HG03095 (cell line): Measurements from ENCODE around the gene SNRPB2.
A peak's percentile ranks its signal among the peaks of the same experiment; 100 is the strongest.

ENCODE experiments used
- ATAC-seq: cut with Tn5 transposase; IDR thresholded peaks from one replicate; pipeline ENCODE4 v1.9.1; 2021; ENCODE audit warnings: moderate library complexity; ENCODE audit not compliant: unreplicated experiment

SNRPB2 gene

GRCh38 chr20:16729565-16730460 lies at the start of gene SNRPB2:
TSS of gene SNRPB2 (plus strand) at chr20:16730026. CDS start at chr20:16731703, 1,677 bp downstream.
- ATAC-seq = peak; percentile 99

GRCh38 chr20:16684416-16684815 lies 45.4 kb upstream of the SNRPB2 start:
- no peak for ATAC-seq

DNA sequence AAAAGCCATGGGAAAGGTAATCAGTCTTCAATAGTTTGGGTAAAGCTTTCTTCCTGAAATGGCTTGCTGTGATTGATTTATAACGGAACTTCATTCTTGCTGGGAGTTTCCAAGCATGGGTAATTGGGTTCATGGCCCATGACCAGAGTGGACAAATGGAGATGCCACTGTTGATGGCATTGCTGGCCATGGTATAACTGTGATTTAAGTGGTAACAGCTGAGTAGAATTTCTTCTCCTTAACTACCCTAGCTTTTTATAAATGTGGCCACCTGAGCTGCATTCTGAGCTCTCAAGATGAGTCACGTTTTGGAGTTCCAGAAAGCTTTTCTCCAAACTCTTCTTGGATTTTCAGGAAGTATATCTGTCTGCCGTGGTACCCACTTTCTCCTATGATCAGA lies 39.9 kb upstream of the SNRPB2 start:
- no peak for ATAC-seq

DNA sequence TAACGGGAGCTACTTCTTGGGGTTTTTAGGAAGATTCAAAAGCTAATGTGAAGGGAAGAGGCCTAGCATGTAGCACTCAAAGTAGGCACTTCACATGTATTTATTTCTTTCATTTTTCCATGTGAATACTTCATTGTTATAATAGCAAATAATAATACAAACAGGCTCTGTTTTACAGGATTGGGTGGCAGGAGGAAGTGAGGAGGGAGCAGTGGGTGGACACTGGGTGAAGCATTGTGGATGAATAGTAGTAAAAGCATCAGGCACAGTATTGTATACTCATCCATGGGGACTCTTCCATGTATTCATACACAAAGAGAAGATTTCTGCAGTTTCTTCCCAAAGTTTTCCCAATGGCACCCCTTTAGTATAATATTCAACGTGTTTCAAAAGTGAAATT lies 38.4 kb upstream of the SNRPB2 start:
- no peak for ATAC-seq

DNA sequence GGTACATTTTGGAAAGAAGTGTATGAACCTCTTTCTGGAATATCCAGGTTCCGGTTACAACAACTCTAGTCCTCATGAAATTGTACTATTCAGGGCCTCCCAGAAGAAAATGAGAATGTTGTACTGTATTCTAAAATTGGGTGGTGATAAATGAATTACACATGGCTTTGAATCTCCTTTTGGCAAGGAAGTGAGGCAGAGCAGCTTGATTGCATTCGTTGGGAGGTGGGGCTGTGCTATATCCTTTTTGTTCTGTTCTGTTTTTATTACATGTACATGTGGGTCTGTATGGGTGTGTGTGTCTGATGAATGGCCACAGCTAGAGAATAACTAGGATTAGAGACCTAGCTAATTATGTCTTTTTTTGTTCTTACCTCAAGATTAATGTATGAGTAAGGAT lies 37.8 kb upstream of the SNRPB2 start:
- ATAC-seq = no peak

GRCh38 chr20:16692442-16692841 lies 37.4 kb upstream of the SNRPB2 start:
- no peak for ATAC-seq

DNA sequence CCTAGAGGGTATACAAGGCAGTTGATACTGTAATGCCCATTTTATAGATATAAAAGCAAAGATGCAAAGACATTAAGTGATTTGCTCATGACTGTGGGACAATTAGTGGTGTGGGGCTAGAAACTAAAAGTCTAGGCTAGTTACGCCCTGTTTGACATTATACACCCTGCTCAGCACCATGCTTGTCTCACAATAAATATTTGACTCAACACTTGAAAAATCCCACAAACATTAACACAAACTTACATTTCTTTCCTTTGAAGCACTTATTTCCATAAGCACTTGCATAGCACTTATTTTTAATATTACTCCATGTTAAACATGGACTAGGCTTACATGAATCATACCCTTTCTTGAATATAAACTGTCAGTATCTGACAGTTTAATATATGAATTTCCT lies 36.5 kb upstream of the SNRPB2 start:
- no peak for ATAC-seq

DNA sequence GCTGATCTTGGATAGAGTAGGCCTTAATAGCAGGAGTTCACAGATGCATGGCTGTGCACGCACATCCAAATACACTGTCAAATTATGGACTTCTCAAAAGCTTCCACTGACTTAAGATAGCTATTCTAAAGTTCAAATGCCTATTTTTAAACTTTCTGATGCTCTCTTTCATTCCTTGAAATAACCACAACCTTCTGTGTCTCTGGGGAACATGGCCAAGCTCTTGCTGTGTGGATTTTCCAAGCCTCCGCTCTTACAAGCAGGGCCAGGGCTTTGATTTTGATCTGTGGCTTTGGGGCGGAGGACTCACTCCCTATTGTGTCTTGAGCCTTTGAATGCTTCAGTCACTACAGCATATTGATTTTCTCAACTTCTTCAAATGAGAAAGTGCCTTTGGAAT lies 35.7 kb upstream of the SNRPB2 start:
- ATAC-seq = no peak

DNA sequence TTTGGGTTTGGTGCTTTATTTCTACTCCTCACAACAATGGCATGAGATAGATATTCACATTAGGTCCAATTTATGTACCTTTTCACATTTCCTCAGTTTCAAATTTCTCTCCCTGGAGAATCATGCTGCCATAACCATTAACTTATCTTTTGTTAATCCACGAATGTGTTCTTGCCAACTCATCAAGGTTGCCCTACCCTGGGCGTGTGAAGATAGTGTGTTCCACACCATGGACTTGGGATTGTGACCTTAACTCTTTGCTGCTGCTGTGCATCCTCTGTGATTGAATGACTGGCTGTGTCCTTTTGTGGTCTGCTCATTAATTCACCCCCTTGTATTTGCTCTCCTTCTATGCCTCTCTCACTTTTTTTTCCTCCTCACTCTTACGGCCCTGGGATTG lies 34.2 kb upstream of the SNRPB2 start:
- no peak for ATAC-seq

- ATAC-seq = no peak
Observed at GRCh38 chr20:16699293-16699692, 30.5 kb upstream of the SNRPB2 start.

- no peak for ATAC-seq
Observed at GRCh38 chr20:16701296-16701695, 28.5 kb upstream of the SNRPB2 start.

DNA sequence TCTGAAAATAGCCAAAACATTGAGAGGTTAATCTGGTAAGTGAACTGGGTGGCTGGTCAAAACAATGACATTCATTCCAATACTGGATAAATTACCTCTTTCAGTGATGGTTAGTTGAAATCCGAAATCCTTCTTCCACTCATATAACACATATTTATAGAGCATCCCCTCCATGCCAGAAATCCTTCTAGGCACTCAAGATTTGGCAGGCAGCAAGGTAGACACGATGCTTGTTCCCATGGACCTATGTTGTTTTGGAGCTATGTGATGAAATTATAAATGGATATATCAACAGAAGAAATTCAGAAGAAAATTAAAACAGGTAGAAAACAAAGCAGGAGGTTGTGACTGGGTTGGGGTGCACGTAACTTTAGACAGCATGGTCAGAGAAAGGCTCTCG lies 26.3 kb upstream of the SNRPB2 start:
- no peak for ATAC-seq

- peak; percentile 65 for ATAC-seq
Observed at GRCh38 chr20:16707674-16708073, 22.2 kb upstream of the SNRPB2 start.

DNA sequence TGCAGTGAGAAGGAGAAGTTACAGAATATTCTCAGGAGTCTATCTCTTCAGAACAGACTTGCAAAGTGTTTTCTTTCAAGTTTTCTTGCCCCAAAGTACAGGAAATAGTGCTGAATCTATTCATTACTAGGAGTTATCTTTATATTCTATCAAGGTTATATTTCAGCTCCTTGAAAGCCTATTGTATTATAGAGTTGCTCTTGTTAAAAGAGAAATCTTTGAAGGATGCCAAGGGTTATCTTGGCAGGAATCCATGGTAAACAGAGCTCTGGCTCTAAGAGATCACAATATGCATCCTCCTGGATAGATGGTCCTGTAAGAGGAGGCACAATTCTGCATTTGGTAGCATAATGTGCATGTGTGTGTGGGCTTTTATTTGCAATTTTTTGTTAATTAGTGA lies 21.2 kb upstream of the SNRPB2 start:
- no peak for ATAC-seq

DNA sequence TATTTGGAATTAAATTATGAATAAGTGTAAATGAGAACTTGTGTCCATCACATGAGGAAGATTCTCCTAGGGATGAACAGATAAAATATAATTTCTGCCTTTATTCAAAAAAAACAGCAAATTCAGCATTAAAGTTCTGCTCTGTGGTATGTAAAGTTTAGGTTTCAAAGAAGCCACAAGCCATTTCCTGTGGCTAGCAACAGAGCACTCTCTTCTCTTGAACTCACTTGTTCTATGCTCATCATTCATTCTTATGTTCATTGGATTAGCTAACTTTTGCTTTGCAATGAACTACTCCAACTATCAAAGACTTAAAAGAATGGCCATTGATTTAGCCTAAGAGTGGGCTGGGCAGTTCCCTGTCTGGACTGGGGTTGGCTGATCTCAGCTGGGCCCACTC lies 20.8 kb upstream of the SNRPB2 start:
- peak; percentile 85 for ATAC-seq

DNA sequence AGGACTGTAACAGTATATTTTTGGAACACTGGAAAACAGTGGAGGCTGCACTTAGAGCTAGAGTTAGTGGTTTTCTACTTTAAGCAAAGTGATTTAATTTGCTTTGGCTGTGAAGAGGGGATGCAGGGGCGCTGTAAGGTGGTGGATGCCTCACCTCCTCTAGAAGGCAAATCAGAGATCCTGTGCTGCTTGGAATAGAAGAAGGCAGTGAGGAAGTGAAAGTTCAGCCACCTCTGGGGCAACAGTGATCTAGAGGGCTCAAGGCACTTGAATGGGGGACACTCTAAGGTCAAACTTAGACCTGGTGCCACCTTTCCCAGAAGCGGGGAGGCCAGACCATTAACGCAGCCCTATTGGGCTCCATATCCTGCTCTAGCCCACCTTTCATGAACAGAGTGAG lies 19.0 kb upstream of the SNRPB2 start:
- ATAC-seq = no peak

- ATAC-seq = no peak
Observed at GRCh38 chr20:16711661-16712258, 18.1 kb upstream of the SNRPB2 start.

DNA sequence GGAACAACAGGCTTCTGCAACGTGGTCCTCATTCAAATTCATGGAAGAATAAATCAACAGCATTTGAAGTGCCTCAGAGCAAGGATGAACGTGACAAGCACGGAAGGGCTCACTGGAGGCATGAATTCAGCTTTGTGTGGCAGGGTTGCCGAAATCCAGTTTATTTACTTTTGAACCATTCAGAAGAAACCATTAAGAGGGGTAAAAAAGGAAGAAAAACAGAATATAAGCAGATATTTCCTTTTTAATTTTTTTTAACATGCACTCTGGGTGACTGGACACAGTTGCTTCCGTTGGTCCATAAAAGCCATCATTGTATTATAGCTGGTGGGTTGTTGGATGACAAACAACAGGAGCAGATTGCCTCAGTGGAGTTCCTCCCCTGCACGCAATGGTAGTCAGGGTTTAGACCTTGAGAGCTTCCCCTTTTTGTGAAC lies 17.3 kb upstream of the SNRPB2 start:
- no peak for ATAC-seq

DNA sequence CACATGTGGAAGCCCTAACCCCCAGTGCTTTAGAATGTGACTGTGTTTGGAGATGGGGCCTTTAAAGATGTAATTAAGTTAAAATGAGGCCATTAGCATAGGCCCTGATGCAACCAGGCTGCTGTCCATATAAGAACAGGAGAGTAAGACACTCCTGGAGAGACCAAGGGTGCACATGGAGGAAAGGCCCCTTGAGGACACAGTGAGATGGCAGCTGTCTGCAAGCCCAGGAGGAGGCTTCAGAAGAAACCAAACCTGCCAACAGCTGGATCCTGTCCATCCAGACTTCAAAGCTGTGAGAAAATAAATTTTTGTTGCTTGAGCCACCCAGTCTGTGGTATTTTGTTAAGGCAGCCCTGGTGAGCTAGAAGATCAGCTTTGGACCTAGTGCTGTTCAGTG lies 16.8 kb upstream of the SNRPB2 start:
- ATAC-seq = no peak

DNA sequence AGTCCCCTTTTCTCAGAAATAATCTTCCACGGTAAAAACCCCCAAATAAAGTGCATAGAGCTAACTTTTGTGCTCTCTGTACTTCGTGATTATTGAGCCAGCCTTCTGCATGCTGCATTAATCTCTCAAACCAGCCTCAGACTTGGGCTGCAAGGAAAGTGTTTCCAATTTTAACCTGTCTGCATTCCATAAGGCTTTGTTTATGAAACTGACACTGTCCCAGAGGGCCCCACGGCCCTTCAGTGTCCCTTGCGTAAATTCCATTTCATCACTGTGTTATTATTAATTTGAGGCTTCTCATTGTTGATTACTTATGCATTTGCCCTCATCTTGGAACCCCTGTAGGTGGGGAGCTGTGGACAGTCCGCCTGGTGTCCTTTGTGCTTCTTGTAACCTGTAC lies 15.6 kb upstream of the SNRPB2 start:
- no peak for ATAC-seq

DNA sequence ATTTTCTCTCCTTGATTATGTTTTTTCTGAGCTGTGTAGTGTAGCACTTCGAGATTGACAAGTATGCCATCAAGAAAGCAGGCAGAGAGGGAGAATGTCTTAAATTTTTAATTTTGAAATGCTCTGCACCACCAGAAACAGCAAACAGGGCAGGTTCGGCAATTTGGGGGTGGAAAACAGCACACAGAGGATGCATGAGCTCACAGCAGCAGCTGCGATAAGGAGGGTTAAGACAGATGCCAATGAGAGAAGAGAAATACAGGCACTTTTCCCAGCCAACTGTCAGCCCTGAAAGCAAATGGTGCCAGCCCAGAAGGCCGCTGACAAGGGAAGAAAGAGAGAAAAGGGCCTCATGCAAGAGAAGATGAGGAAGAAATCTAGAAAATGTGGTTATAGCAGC lies 15.1 kb upstream of the SNRPB2 start:
- no peak for ATAC-seq

- no peak for ATAC-seq
Observed at GRCh38 chr20:16719421-16719820, 10.4 kb upstream of the SNRPB2 start.
